Measurements from ENCODE around the gene CFLAR. TPM values are rescaled to one million over a fixed set of nuclear protein-coding genes. Genes with fewer than 3 reads are reported as not detected.

CFLAR gene
- total and polyA plus RNA-seq, 9 of the 15 experiments (the other 6 are each of a cell fraction or from before 2014, with no cell fraction given): 27.5 to 102 (median 54.0) TPM

DNA sequence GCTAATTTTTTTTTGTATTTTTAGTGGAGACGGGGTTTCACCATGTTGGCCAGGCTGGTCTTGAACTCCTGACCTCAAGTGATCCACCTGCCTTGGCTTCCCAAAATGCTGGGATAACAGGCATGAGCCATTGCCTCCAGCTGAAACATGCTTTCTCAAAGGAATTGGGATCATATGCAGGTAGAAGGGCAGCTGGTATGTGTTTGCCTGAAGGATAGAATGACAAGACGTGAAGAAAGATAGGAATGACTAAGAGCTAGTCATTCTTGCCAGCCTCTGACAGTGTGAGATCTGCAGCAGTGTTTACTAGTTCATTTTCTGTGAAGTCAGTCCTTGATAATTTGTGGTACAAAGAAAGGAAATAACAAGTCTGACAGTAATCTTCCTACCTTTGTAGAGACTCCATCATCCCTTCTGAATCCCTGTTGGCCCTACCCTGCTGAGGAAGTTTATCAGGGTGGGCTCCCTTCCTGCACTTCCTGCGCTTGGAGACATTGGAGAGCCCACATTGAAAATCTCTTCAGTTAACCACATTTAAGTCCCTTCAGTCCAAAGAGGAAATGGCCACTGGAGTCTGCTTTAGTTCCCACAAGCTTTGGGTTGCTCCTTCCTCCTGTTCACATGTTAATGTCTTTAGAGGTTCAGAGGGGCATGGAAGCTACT is 14.7 kb downstream of the CFLAR start (continued):
- no peak for TF ChIP-seq JUNB (CRISPR knock-in tag; conservative IDR thresholded peaks at IDR 0.05)
- TF ChIP-seq FUS (optimal IDR thresholded peaks at IDR 0.05; ENCODE audit: low read depth, low read length): no peak
- TF ChIP-seq MEF2A (IDR thresholded peaks at IDR 0.05; ENCODE audit: control insufficient read depth, low read depth, low read length): no peak
- TF ChIP-seq HEY1 (CRISPR knock-in tag; IDR thresholded peaks at IDR 0.05; ENCODE audit: borderline replicate concordance): no peak
- TF ChIP-seq MTF1 (CRISPR knock-in tag; IDR thresholded peaks at IDR 0.05; ENCODE audit: borderline replicate concordance): no peak
- peak; percentile 24; the same call in 1 of the 2 replicates for TF ChIP-seq CTBP1 (IDR thresholded peaks at IDR 0.05; ENCODE audit: borderline replicate concordance)
- TF ChIP-seq SAP30 (IDR thresholded peaks at IDR 0.05; ENCODE audit: borderline replicate concordance, insufficient read depth, low read depth, low read length, poor library complexity, severe bottlenecking): no peak
- TF ChIP-seq ZNF143 (CRISPR knock-in tag; IDR thresholded peaks at IDR 0.05): no peak
- 0 out of 2 replicates have a peak, but pooled peaks have one; percentile 48 for TF ChIP-seq ZEB2 (IDR thresholded peaks at IDR 0.05)
- TF ChIP-seq CUX1 (CRISPR knock-in tag; IDR thresholded peaks at IDR 0.05): no peak
- no peak for TF ChIP-seq FOXK1 (CRISPR knock-in tag; IDR thresholded peaks at IDR 0.05; ENCODE audit: borderline replicate concordance)
- TF ChIP-seq ASH1L (IDR thresholded peaks at IDR 0.05; ENCODE audit: borderline replicate concordance, low read depth, partially characterized antibody): no peak
- no peak for TF ChIP-seq EWSR1 (IDR thresholded peaks at IDR 0.05; ENCODE audit: borderline replicate concordance, low read depth, partially characterized antibody)
- no peak for TF ChIP-seq GATAD2B (IDR thresholded peaks at IDR 0.05; ENCODE audit: borderline replicate concordance)
- no peak for TF ChIP-seq THAP12 (CRISPR knock-in tag; IDR thresholded peaks at IDR 0.05)
- TF ChIP-seq ETV6 (IDR thresholded peaks at IDR 0.05; ENCODE audit: borderline replicate concordance in 1 of 2, low read depth in 2 of 2, low read length in 1 of 2): no peak
- TF ChIP-seq ETV6 (CRISPR knock-in tag; IDR thresholded peaks at IDR 0.05; ENCODE audit: borderline replicate concordance): no peak
- TF ChIP-seq CBX5 (IDR thresholded peaks at IDR 0.05; ENCODE audit: borderline replicate concordance, low read depth): no peak
- no peak for TF ChIP-seq PHB2 (IDR thresholded peaks at IDR 0.05; ENCODE audit: low read depth)
- no peak for TF ChIP-seq CHD4 (IDR thresholded peaks at IDR 0.05; ENCODE audit: insufficient read depth, insufficient replicate concordance, low read depth, low read length, poor library complexity, severe bottlenecking)
- TF ChIP-seq ZNF217 (CRISPR knock-in tag; IDR thresholded peaks at IDR 0.05): no peak

Measured in K562 (cell line).